GM19467 (cell line): ENCODE results near the gene MIS18A.
"Not testable (repeated sequence)": the region's sequence is repeated elsewhere in the genome, so short reads cannot be mapped to it uniquely, and the experiment has no call there.

Experiments
- ATAC-seq: cut with Tn5 transposase; IDR thresholded peaks from one replicate; pipeline ENCODE4 v1.9.1; 2021; ENCODE audit warnings: mild to moderate bottlenecking, moderate library complexity; ENCODE audit not compliant: unreplicated experiment

MIS18A gene, protein sequence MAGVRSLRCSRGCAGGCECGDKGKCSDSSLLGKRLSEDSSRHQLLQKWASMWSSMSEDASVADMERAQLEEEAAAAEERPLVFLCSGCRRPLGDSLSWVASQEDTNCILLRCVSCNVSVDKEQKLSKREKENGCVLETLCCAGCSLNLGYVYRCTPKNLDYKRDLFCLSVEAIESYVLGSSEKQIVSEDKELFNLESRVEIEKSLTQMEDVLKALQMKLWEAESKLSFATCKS

DNA sequence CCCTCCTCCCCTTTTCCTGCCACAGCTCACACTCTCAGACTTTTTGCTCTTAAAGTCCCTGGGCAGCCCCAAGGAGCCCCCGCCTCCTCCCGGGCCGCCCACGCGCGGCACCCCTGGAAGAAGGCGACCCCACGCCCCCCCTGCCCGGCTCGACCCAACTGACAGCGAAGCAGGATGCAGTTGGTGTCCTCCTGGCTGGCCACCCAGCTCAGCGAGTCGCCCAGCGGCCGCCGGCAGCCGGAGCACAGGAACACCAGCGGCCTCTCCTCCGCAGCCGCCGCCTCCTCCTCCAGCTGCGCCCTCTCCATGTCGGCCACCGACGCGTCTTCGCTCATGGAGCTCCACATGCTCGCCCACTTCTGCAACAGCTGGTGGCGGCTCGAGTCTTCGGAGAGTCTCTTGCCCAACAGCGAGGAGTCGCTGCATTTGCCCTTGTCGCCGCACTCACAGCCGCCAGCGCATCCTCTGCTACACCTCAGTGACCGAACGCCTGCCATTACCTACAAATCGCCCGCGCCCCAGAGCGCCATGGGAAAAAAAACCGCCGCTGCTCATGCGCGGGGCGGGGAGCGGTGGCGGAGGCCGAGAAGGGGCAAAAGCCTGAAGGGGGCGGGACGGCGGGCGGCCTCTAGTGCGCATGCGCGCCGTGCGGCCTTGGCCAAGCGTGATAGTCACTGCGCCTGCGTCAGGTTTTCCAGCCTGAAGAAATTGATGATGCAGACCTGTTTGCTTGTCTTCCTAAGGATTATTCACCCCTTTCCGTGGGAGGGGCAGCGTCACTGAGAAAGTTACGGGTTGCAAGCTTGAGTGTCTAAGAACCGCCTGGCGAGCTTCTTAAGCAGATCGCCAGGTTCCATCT, at the start of gene MIS18A:
TSS of gene MIS18A (minus strand) at position 532 of the 859 bp plus-strand sequence. CDS start at position 497, 35 bp downstream.
- ATAC-seq = peak; percentile 92

DNA sequence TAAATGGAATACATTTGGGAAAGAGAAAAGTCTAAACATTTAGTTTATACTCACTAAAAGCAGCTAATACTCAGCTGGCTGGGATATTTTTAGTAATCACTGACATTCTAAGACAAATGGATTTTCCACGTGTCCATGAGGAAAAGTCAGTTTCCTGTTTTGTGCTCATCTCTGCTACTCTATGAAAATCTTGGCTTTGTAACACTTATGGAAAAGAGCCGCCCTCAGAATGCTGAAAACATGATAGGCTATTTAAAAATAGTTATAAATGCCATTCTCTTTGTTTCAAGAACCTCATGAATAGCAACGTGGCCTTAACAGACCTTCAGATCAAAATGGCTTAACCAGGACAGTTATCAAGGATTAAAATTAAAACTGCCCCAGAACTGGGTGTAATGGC, 49.7 kb upstream of the MIS18A start:
- no peak for ATAC-seq

DNA sequence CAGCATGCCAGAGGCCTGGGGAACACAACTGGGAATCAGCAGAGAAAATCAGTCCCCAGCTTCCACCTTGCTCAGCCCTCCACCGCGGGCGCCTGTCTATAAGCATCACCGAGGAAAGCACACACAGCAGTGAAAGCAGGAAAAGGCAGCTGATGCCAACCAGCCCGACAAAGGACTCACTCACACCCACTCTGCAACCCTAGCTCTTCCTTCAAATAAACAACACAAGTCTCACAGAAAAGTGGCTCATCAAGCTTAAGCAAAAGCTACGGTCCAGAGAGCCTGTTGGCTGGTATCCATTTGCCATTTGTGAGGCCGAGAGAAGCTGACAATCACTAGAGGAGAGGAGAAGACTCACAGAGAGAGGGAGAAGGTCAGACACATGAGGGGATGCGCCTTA, 46.9 kb upstream of the MIS18A start:
- no peak for ATAC-seq

DNA sequence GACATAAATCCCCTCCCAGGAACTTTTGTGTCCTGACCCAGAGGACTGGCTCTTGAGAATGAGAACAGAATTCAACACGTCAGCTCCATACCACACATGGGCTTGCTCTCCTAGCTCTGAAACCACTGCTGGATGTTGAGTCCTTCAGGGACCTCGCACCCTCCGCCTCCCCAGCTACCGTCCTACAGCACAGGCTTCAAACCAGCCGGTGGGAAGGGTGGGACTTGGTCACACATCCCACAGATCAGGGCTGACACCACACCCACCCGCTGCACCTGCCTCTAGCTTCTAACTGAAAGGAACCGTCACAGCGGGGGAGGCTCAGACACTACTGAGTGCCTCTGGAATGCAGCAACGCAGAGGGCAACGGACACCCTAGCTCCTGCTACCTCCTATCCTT, 43.8 kb upstream of the MIS18A start:
- no peak for ATAC-seq

DNA sequence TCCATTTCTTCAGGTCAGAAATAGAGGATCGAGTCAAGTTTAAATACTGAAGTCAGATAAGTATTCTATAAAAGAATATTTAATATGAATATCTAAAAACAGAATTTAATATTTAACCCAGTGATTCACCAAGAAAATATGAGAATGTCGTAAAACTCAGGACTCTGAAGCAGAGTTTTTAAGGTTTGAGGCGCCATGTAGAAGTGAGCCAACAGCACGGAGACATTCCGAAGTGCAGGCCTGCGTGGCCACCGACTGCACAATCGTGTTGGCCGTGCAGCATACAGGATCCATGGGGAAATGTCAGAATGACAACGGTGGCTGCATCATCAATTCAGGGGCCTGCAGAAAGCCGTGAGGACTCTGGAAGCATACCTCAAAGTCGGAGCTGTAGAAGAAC, 43.3 kb upstream of the MIS18A start:
- no peak for ATAC-seq

DNA sequence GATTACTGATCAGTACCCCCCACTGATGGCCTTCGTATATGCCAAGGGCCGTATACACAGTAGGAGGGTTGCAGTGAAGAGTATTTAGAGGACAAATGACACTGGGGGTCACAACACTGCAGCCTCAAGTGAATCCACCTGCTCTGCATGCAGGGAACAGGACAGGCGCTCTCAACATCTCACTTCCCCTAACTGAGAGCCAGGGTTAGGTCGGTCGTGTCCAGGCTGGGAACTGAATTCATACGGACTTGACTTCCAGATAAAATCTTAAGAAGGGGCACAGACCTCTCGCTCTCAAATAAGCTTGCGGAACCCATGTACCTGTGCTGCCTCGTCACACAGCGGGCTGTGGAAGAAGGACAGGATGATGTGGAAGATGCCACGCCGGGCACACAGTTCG, 42.6 kb upstream of the MIS18A start:
- ATAC-seq = no peak

DNA sequence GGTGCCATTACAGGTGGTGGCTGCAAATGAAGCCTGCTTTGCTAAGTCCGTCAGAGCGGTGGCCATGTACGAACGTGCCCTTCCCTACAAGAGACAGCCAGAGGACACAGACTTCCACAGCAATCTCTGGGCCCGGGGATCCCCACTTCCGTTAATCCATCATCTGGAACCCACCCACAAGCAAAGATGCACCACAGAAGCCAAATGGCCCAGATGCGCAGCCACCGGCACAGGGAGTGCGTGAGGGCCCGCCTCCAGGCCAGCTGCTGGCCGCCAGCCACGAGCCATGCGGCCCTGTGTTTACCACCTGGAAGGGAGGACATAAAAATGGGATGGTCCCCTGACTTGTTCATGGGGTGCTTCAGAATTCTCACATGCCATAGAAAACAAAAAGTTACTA, 41.9 kb upstream of the MIS18A start:
- ATAC-seq = no peak

DNA sequence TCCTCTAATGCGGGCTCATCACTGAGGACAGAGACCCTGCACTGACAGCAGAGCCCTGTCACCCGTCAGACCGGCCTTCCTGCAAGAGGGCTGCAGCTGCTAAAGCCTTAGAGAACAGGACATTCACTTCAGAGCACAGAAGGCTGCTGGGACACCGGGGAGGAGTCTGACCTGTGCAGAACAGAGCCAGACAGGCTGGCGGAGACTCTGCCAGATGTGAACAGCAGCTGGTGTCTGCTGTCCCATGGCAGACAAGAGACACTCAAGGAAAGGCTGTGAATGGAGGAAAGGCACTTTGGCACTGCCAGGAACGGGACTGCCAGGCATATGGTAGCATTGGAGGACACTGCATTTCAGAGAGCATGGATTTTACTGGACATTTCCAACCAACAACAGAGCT, 41.2 kb upstream of the MIS18A start:
- no peak for ATAC-seq

DNA sequence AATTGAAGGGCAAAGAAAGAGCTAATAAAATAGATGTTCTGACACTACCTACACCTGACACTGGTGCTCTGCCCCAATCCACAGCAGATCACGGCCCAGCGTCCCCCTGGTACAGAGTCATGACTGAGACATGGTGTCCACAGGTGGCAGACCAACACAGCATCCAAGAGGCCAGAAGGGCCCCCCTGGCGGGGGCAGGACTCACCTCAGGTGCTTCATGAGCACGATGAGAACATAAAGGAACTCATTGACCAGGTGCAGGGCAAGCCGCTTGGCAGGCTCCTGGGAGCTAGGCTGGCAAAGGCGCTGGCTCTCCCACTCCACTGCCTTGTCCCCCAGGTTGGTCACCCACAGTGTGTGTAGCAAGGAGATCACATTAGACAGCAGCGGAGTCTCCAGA, 40.2 kb upstream of the MIS18A start:
- no peak for ATAC-seq

DNA sequence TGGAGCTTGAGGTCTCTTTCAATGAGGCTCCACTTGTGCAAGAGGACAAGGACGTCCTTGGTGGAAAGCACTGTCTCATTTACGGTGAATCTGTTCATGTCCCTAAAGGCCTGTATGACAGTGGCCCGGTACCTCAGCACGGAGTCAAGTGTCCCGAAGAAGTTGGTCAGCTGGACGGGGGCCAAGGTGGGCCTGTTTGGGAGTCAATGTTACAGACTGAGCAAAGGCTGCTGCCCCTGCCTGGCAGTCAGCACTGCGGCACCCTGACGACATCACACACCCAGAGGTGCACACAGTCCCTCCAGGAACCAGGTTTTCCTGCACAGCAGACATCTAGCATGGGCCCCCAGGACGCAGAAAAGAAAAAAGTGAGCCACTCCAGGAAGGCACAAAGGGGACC, 38.9 kb upstream of the MIS18A start:
- ATAC-seq = no peak

DNA sequence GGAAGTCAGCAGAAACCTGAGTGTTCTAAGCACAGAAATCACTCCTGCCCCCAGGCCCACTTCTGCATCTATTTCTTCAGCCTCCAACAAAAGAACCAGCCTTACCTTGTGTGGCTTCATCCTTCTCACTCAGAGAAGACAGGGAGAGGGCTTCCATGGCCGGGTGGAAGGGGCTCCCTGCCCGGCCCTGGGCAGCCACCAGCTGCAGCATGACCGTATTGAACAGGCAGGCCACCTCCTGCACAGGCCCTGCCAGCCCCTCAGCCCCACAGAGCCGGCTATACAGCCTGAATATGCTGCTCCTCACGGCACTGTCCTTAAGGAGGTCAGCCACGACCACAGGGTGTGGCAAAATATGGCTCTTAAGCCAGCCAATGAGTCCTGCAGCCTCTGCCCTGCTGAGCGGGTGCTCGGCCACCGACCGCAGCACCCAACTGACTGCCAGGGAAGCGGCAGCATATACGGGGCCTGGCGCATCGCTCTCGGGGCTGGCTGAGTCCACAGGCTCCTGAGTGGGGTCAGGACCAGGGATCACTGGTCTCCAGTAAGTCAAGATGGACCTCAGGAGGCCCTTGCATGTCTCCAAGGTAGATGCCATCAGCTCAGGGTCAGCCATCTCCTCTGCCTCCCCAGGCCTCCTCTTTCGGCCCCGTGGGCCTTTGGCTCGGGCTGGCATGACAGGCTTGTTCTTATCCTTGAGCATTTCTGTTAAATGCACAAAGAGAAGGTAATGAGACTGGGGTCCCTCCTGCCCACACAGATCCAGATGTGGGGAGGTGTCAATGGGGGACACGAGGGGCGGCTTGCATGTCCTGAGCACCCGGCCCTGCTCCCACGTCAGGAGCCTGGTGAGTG, 37.7 kb upstream of the MIS18A start:
- ATAC-seq = no peak

DNA sequence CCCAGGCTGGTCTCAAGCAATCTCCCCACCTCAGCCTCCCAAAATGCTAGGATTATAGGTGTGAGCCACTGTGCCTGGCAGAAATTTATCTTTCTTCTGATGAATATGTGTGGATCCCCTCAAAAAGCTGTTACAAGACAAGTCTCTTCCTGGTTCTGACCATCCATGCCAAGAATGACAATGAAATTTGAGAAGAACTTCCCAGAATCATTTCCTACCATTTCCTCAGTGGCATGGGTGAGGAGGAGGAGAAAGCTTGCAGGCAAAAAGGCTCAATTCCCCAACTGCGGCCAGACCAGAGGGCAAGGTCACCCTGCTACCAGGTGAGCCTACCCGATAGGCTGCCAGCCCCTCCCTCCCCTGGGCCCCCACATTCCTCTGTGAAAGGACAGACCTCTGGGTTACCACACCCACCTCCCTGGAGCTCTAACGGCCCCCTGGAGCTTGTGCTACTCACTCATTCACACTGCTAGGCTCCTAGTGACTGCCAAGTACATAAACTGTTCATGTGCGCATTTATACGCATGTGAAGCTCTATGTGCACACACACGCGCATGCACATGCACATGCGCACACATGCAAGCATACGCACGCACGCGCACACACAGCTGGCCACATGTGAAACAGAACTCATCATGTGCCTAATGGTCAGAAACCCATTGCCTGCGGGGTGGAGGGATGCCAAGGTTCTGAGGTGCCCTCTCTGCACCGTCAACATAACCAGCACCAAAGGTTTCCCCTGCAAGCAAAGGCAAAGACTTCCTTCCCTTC, 36.8 kb upstream of the MIS18A start:
- ATAC-seq = no peak

DNA sequence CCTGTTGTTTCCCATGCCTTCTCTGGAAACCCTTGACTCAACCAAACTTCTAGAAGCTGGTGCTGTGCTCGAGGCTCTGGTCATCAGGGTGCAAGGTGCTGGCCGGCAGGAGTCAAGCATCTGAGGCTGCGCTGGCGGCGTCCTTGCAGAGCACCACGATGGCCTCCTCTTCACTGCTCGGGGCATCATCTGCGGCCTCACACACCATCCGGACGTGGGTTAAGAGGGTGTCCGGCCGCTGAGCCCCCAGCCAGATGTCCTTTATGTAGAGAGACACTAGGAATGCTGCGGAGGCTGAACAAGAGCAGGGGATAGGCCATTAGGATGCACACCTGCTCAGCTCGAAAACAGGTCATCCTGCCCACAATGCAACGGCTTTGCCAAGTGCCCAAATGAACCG, 36.0 kb upstream of the MIS18A start:
- ATAC-seq = no peak

DNA sequence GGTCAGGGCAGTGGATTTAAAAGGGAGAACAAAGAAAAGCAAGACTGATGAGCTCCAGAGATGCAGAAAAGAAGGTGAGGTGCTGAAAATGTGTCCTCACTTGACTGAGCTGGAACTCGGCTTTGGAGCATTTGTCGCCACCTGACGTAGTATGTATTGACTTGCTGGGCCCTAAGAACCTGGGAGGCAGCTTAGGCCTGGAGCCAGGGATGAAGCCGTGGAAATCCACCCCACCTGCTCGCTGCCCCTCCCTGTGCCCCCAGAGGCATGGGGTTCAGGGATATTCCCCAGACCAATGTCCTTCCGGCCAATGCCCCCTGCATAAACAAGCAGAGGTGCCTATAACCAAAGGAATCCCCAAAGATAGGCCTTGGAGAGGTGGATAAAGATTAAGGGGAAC, 34.1 kb upstream of the MIS18A start:
- no peak for ATAC-seq

DNA sequence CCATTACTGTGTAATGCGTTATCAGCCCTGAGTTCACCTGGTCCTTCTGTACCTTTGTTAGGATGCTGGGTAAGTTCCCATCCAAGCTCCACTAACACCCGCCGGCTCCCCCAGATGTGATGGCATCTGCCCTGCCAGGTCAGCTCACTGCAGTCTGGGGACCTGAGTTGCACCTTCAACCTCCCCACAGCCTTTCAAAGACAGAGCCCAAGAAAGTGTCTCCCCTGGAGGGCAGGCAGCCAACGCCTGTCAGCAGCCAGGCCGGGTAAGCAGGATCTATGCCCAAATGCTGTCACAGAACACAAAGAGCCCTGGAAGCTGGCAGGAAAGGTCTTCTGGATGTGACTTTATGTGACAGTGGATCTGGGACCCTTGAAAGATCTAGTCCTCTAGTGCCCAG, 33.5 kb upstream of the MIS18A start:
- ATAC-seq = no peak

DNA sequence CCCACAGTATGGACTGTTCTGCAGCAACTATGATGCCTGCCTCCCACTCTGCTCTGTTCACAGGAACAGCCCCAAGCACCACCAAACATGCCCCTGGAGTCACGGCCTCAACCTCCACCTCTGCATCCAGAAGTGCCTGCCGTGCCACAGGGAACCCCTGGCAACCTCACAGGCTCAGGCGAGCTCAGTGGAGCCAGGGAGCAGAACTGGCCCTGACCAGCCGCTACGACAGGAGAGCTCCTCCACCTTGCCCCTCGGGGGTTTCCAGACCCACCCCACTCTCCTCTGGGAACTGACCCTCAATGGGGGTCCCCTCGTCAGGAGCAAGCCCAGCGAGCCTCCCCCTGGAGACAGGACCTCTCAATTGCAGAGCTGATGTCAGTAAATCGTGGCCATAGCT, 32.8 kb upstream of the MIS18A start:
- no peak for ATAC-seq

DNA sequence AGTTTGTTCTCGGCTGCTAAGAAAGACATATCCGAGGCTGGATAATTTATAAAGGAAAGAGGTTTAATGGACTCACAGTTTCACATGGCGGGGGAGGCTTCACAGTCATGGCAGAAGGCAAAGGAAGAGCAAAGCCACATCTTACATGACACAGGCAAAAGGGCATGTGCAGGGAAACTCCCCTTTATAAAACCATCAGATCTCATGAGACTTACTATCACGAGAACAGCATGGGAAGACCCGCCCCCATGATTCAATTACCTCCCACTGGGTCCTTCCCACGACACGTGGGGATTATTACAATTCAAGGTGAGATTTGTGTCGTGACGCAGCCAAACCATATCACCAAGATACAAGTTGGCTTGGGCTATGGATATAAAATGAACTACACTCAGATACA, 32.1 kb upstream of the MIS18A start:
- not testable (repeated sequence) for ATAC-seq

DNA sequence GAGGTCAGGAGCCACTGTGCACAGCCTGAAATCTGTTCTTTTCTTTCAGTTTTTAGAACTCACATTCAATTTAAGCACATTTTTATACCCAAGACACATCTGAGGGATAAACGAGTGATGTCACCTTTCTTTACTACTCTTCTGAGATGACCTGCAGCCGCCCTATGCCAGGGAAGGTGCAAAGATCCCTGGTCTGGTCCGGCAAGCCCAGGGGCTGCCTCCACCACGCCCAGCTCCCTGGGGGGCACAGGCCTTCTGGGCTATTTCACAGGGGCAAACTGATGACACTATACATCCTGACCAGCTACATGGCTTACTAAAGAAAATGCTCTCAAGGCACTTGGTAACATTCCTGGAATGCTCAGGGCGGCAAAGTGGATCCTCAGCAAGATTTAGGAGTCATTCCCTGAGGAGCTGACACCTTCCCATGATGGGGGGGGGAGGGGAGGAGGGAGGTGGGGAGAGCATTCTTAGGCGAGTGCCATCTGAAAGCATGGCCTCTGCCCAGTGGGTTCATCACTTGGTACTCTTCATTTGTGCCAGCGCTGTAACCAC, 31.1 kb upstream of the MIS18A start:
- ATAC-seq = no peak

DNA sequence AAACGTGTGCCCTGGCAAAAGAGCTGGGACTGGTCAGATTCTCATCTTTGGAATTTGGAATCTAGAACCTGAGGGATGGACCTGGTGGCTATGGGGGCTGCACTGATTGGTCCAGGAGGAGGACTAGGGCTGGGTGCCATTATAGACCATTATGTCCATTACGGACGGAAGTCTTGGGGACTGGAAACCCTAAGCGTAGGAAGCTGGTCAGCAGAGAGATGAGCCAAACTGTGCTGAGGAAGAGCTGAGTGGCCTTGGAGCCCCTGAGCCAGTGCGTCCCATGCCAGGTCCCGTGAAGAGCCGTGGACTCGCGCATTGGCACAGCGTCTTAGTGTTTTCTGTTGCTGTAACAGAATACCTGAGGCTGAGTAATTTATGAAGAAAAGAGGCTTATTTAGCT, 29.8 kb upstream of the MIS18A start:
- ATAC-seq = no peak

DNA sequence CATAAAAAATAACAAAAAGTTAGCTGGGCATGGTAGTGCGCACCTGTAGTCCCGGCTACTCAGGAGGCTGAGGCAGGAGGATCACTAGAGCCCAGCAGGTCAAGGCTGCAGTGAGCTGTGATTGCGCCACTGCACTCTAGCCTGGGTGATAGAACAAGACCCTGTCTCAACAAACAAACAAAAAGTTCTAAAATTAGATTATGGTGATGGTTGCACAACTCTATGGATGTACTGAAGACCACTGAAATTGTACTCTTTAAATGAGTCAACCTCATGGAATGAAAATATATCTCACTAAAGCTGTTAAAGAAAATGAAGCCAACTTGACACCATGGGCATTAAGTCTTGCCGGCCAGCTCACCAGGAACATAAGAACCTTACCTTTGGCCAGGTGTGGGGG, 28.9 kb upstream of the MIS18A start:
- no peak for ATAC-seq
